ENCODE results near the gene UBE2J2. TPM values are rescaled to one million over a fixed set of nuclear protein-coding genes. Genes with fewer than 3 reads are reported as not detected.

Gene UBE2J2
- total and polyA plus RNA-seq, 2 donors (not counting 3 experiments of a cell fraction or from before 2014, with no cell fraction given): 60.7 to 80.7 TPM

GRCh38 chr1:1267488-1268283 lies 6.0 kb downstream of the UBE2J2 start:
- dilution Hi-C loops (cut with MboI; ENCODE audit: extremely low pct_ligation_motif_present, low sequenced_read_pairs) (no loop called here), intact Hi-C loops (cut with micrococcal nuclease) (no loop called here)
- peaks cover 23% of the 10 kb centered on the region for H3K4me1 ChIP-seq (ENCODE audit: control insufficient read depth, extremely low read depth, insufficient read depth, low read length)
- H3K79me2 ChIP-seq (ENCODE audit: control insufficient read depth, insufficient read depth, low read length): peaks cover 61% of the 10 kb centered on the region
- POLR2A ChIA-PET: no interaction called here
- H3K9ac ChIP-seq (replicated peaks; ENCODE audit: extremely low read depth, insufficient read depth, low read length): no peak overlapping the region
- H3K4me2 ChIP-seq (ENCODE audit: insufficient read depth, low read length): no peak overlapping the region
- no peak for TF ChIP-seq JUN (IDR thresholded peaks at IDR 0.05; ENCODE audit: borderline replicate concordance, insufficient read depth, insufficient read length, low read depth)
- no peak for TF ChIP-seq FOS (IDR thresholded peaks at IDR 0.05; ENCODE audit: borderline replicate concordance, insufficient read depth, low read length)
- no peak for TF ChIP-seq MAX (IDR thresholded peaks at IDR 0.05; ENCODE audit: insufficient read depth, insufficient read length)
- no peak for TF ChIP-seq POLR2AphosphoS5 (IDR thresholded peaks at IDR 0.05; ENCODE audit: insufficient read depth, low read depth, low read length)
- TF ChIP-seq GATA2 (IDR thresholded peaks at IDR 0.05; ENCODE audit: insufficient read depth, insufficient read length, low read depth, low read length): no peak
- no peak for TF ChIP-seq CTCF (IDR thresholded peaks at IDR 0.05; ENCODE audit: extremely low read depth in 1 of 2, insufficient read depth in 1 of 2, low read depth in 1 of 2, low read length in 2 of 2)
- TF ChIP-seq EZH2 (IDR thresholded peaks at IDR 0.05; ENCODE audit: borderline replicate concordance, low read depth, low read length, severe bottlenecking): no peak
- no peak for TF ChIP-seq POLR2A (IDR thresholded peaks at IDR 0.05; ENCODE audit: low read depth, low read length)
- no peak for TF ChIP-seq MYC (IDR thresholded peaks at IDR 0.05; ENCODE audit: low read depth, low read length)
- H3K27me3 ChIP-seq (ENCODE audit: control insufficient read depth in 2 of 2, insufficient read depth in 2 of 2, low read length in 2 of 2): no peaks in the 10 kb centered on the region
- no peak for FAIRE-seq
- H3K36me3 ChIP-seq (ENCODE audit: control insufficient read depth in 2 of 2, extremely low read depth in 1 of 2, insufficient read depth in 2 of 2, low read length in 2 of 2): peaks cover 6 to 26% of the 10 kb centered on the region in 2 experiments
- H3K4me3 ChIP-seq (replicated peaks in 1 of 3; ENCODE audit: insufficient read depth in 1 of 3, low read depth in 1 of 3, low read length in 3 of 3): no peak overlapping the region
- CTCF ChIA-PET: no interaction called here
- no peaks in the 10 kb centered on the region for H3K9me1 ChIP-seq (replicated peaks; ENCODE audit: control insufficient read depth, extremely low read depth, insufficient read depth, low read length)
- H3K27ac ChIP-seq (ENCODE audit: insufficient read depth, low read depth, low read length): no peak overlapping the region
- H2AFZ ChIP-seq (ENCODE audit: low read depth, low read length): no peak overlapping the region
- no TSS peak for BruUV-seq (replicated peaks)
- no peaks in the 10 kb centered on the region for H4K20me1 ChIP-seq (replicated peaks; ENCODE audit: control insufficient read depth, extremely low read depth, insufficient read depth, low read length)
- H3K9me3 ChIP-seq (replicated peaks; ENCODE audit: control insufficient read depth, insufficient read depth, low read length): no peaks in the 10 kb centered on the region
- DNase-seq (ENCODE audit: low read depth, low spot score): no peak
